Neural cell (in vitro differentiated cells): Measurements from ENCODE around the gene OR52R1.

Experiments
- CTCF ChIP-seq: fragments of 450-650 bp; IDR thresholded peaks from 2 replicates; pipeline ENCODE4 v1.5.1; 2014; ENCODE audit warnings: antibody characterized with exemption, mild to moderate bottlenecking, moderate library complexity; ENCODE audit not compliant: poor library complexity, severe bottlenecking
- EP300 ChIP-seq: fragments of 450-650 bp; conservative IDR thresholded peaks from 2 replicates; pipeline ENCODE4 v1.6.1; 2014; ENCODE audit warnings: antibody characterized with exemption, mild to moderate bottlenecking, moderate library complexity; ENCODE audit not compliant: poor library complexity, severe bottlenecking
- EZH2 ChIP-seq: fragments of 200-600, 300-800 bp; shearing (Covaris generic), sonication (generic); IDR thresholded peaks from 2 replicates; pipeline ENCODE4 v1.6.1; 2014; ENCODE audit warnings: antibody characterized with exemption, low read length, borderline replicate concordance, mild to moderate bottlenecking; ENCODE audit not compliant: insufficient read depth, poor library complexity, severe bottlenecking
- MXI1 ChIP-seq: fragments of 450-650 bp; conservative IDR thresholded peaks from 2 replicates; pipeline ENCODE4 v1.6.1; 2014; ENCODE audit warnings: antibody characterized with exemption, mild to moderate bottlenecking; ENCODE audit not compliant: poor library complexity, severe bottlenecking
- POLR2AphosphoS5 ChIP-seq: IDR thresholded peaks from 2 replicates; pipeline ENCODE4 v1.6.1; 2012
- RAD21 ChIP-seq: fragments of 450-650 bp; conservative IDR thresholded peaks from 2 replicates; pipeline ENCODE4 v1.6.1; 2014; ENCODE audit warnings: antibody characterized with exemption, mild to moderate bottlenecking, moderate library complexity
- REST ChIP-seq: IDR thresholded peaks from 2 replicates; pipeline ENCODE4 v1.6.1; 2012; ENCODE audit warnings: borderline replicate concordance
- SMC3 ChIP-seq: fragments of 450-650 bp; conservative IDR thresholded peaks from 2 replicates; pipeline ENCODE4 v1.6.1; 2014; ENCODE audit warnings: antibody characterized with exemption, mild to moderate bottlenecking, moderate library complexity; ENCODE audit not compliant: poor library complexity

GRCh38 chr11:4848908-4849532 lies 44.8 kb upstream of the OR52R1 start, which contains the start of gene OR51S1:
- no peak for TF ChIP-seq CTCF
- TF ChIP-seq REST = no peak
- no peak for TF ChIP-seq POLR2AphosphoS5
- no peak for TF ChIP-seq EP300
- no peak for TF ChIP-seq MXI1
- no peak for TF ChIP-seq EZH2
- no peak for TF ChIP-seq SMC3
- TF ChIP-seq RAD21 = no peak
